Activated CD4-positive, alpha-beta T cell treated with anti-CD3 and anti-CD28 coated beads, Interleukin-2, amount 50 U/mL, for 16 hours (primary cell): ENCODE measurements around the gene HSD17B4.
A peak's percentile ranks its signal among the peaks of the same experiment; 100 is the strongest.
"Not testable (repeated sequence)": the region's sequence is repeated elsewhere in the genome, so short reads cannot be mapped to it uniquely, and the experiment has no call there.

Experiments
- DNase-seq: peaks from one replicate; pipeline ENCODE4 v3.0.0-alpha.2; 2020

Gene HSD17B4

GRCh38 chr5:119432674-119433237 is 19.5 kb upstream of the HSD17B4 start:
- not testable (repeated sequence) for DNase-seq

GRCh38 chr5:119435436-119436132 is 16.7 kb upstream of the HSD17B4 start:
- peak; percentile 61 for DNase-seq

GRCh38 chr5:119437785-119438586 is 14.3 kb upstream of the HSD17B4 start:
- DNase-seq: not testable (repeated sequence)

GRCh38 chr5:119438587-119438917 is 13.7 kb upstream of the HSD17B4 start:
- not testable (repeated sequence) for DNase-seq

GRCh38 chr5:119439140-119439631 is 13.1 kb upstream of the HSD17B4 start:
- DNase-seq: no peak

- DNase-seq: not testable (repeated sequence)
Observed at GRCh38 chr5:119439632-119440031, 12.7 kb upstream of the HSD17B4 start.

GRCh38 chr5:119444643-119445042 is 7.7 kb upstream of the HSD17B4 start:
- DNase-seq: not testable (repeated sequence)

- DNase-seq: no peak
Observed at GRCh38 chr5:119445544-119445943, 6.8 kb upstream of the HSD17B4 start.

- no peak for DNase-seq
Observed at GRCh38 chr5:119449882-119450281, 2.4 kb upstream of the HSD17B4 start.

GRCh38 chr5:119450627-119451026 is 1.7 kb upstream of the HSD17B4 start:
- DNase-seq: not testable (repeated sequence)

GRCh38 chr5:119451561-119451960 is 736 bp upstream of the HSD17B4 start:
- DNase-seq: no peak

- DNase-seq: no peak
Observed at GRCh38 chr5:119452060-119452372, 281 bp upstream of the HSD17B4 start.

- DNase-seq: no peak
Observed at GRCh38 chr5:119453040-119453373, 710 bp downstream of the HSD17B4 start.

GRCh38 chr5:119454171-119454570 is 1.9 kb downstream of the HSD17B4 start:
- DNase-seq: no peak

- no peak for DNase-seq
Observed at GRCh38 chr5:119458911-119459632, 6.8 kb downstream of the HSD17B4 start.

- DNase-seq: no peak
Observed at GRCh38 chr5:119465640-119466039, 13.3 kb downstream of the HSD17B4 start.

GRCh38 chr5:119468286-119468685 is 16.0 kb downstream of the HSD17B4 start:
- DNase-seq: no peak

- DNase-seq: no peak
Observed at GRCh38 chr5:119470105-119470763, 17.9 kb downstream of the HSD17B4 start.

- DNase-seq: peak; percentile 27
Observed at GRCh38 chr5:119470851-119471451, 18.7 kb downstream of the HSD17B4 start.

GRCh38 chr5:119473241-119473640 is 20.9 kb downstream of the HSD17B4 start:
- DNase-seq: no peak

GRCh38 chr5:119476341-119476740 is 24.0 kb downstream of the HSD17B4 start:
- no peak for DNase-seq

- no peak for DNase-seq
Observed at GRCh38 chr5:119478781-119479180, 26.5 kb downstream of the HSD17B4 start.
